IMR-90 (cell line): ENCODE data around the gene BMPER. TPM values are rescaled to one million over a fixed set of nuclear protein-coding genes. Genes with fewer than 3 reads are reported as not detected.

Source experiments
- ATAC-seq: fragments of 200-7000 bp; cut with Tn5 transposase; 2 replicates; pipeline ENCODE4 v1.9.1; 2020; ENCODE audit warnings: low read depth, mild to moderate bottlenecking, moderate library complexity
- BruUV-seq: library from RNA; stranded (reverse); fragments of 400-500 nt; replicated peaks from 2 replicates; lab custom pipeline; 2021; lab: Mats Ljungman, UMichigan
- CTCF ChIA-PET: fragments of 300-600 bp; formaldehyde crosslinking; extraction: SDS; loops from one replicate; lab custom pipeline; 2021; ENCODE audit warnings: antibody characterized with exemption; lab: Yijun Ruan, JAX
- POLR2A ChIA-PET: fragments of 300-600 bp; sonication (Branson Sonifier 250); formaldehyde crosslinking; loops from one replicate; lab custom pipeline; 2022; ENCODE audit warnings: antibody characterized with exemption; ENCODE audit not compliant: unreplicated experiment; lab: Charles Lee
- DNase-seq: peaks from one replicate; pipeline ENCODE4 v3.0.0; 2013
- H2AFZ ChIP-seq: replicated peaks from 2 replicates; pipeline ENCODE3; 2013; ENCODE audit warnings: low read length, mild to moderate bottlenecking; ENCODE audit not compliant: poor library complexity
- H2AK5ac ChIP-seq: 2 replicates; pipeline ENCODE4 v1.6.1; 2013; ENCODE audit warnings: low read depth, low read length, inconsistent platforms
- H2AK9ac ChIP-seq: replicated peaks from 2 replicates; pipeline ENCODE3; 2013; ENCODE audit warnings: mild to moderate bottlenecking, low read depth, low read length, moderate library complexity; ENCODE audit not compliant: poor library complexity
- H2BK120ac ChIP-seq: 2 replicates; pipeline ENCODE4 v1.6.1; 2013; ENCODE audit warnings: low read depth, low read length, inconsistent platforms
- H2BK15ac ChIP-seq: 3 replicates; pipeline ENCODE4 v1.6.1; 2013; ENCODE audit warnings: low read depth, low read length, inconsistent platforms
- H2BK20ac ChIP-seq: 2 replicates; pipeline ENCODE4 v1.6.1; 2013; ENCODE audit warnings: low read depth, mild to moderate bottlenecking, inconsistent platforms, low read length, moderate library complexity
- H2BK5ac ChIP-seq: 2 replicates; pipeline ENCODE4 v1.6.1; 2013; ENCODE audit warnings: mild to moderate bottlenecking, low read depth, low read length, inconsistent platforms; ENCODE audit not compliant: poor library complexity, severe bottlenecking
- H3K14ac ChIP-seq: replicated peaks from 2 replicates; pipeline ENCODE4 v1.6.1; 2013; ENCODE audit warnings: low read depth, low read length, inconsistent platforms
- H3K18ac ChIP-seq: 2 replicates; pipeline ENCODE4 v1.6.1; 2013; ENCODE audit warnings: low read depth, low read length, control low read depth
- H3K23ac ChIP-seq: 2 replicates; pipeline ENCODE4 v1.6.1; 2013; ENCODE audit warnings: low read depth, low read length, inconsistent platforms
- H3K27ac ChIP-seq: 2 replicates; pipeline ENCODE4 v1.5.1; 2013; ENCODE audit warnings: mild to moderate bottlenecking, control low read depth, low read length; ENCODE audit not compliant: insufficient read depth
- H3K27me3 ChIP-seq: 2 replicates; pipeline ENCODE4 v1.6.1; 2013; ENCODE audit warnings: low read length; ENCODE audit not compliant: control insufficient read depth, insufficient read depth
- H3K36me3 ChIP-seq: 2 replicates; pipeline ENCODE4 v1.6.1; 2013; ENCODE audit warnings: low read length, mixed read lengths; ENCODE audit not compliant: control insufficient read depth, insufficient read depth
- H3K4ac ChIP-seq: 2 replicates; pipeline ENCODE4 v1.6.1; 2013; ENCODE audit warnings: low read depth, low read length, inconsistent platforms
- H3K4me1 ChIP-seq: 2 replicates; pipeline ENCODE4 v1.6.1; 2013; ENCODE audit warnings: low read length, mixed read lengths; ENCODE audit not compliant: control insufficient read depth, insufficient read depth
- H3K4me2 ChIP-seq: 2 replicates; pipeline ENCODE4 v1.6.1; 2013; ENCODE audit warnings: low read depth, mild to moderate bottlenecking, control low read depth, low read length, moderate library complexity
- H3K4me3 ChIP-seq: 2 replicates; pipeline ENCODE4 v1.5.1; 2013; ENCODE audit warnings: low read depth, mild to moderate bottlenecking, control low read depth, low read length, moderate library complexity; ENCODE audit not compliant: insufficient read depth
- H3K56ac ChIP-seq: 2 replicates; pipeline ENCODE4 v1.6.1; 2013; ENCODE audit warnings: low read length, inconsistent platforms; ENCODE audit not compliant: insufficient read depth; ENCODE audit errors: extremely low read depth
- H3K79me1 ChIP-seq, 2 experiments: 2 replicates each; pipeline ENCODE4 v1.6.1; 2013; ENCODE audit warnings: low read length in 2 of 2, inconsistent platforms in 1 of 2, low read depth in 1 of 2
- H3K9ac ChIP-seq: 2 replicates; pipeline ENCODE4 v1.6.1; 2013; ENCODE audit warnings: low read depth, low read length, control low read depth
- H3K9me1 ChIP-seq: 2 replicates; pipeline ENCODE4 v1.6.1; 2013; ENCODE audit warnings: low read length, inconsistent platforms; ENCODE audit not compliant: insufficient read depth
- H3K9me3 ChIP-seq: 2 replicates; pipeline ENCODE4 v1.6.1; 2013; ENCODE audit warnings: low read length; ENCODE audit not compliant: control insufficient read depth, insufficient read depth
- H4K20me1 ChIP-seq: 2 replicates; pipeline ENCODE4 v1.6.1; 2013; ENCODE audit warnings: low read length, inconsistent platforms; ENCODE audit not compliant: insufficient read depth
- H4K5ac ChIP-seq: 2 replicates; pipeline ENCODE4 v1.6.1; 2013; ENCODE audit warnings: mild to moderate bottlenecking, low read depth, low read length, control low read depth
- H4K8ac ChIP-seq, 2 experiments: 2 replicates each; pipeline ENCODE4 v1.6.1; 2013; ENCODE audit warnings: low read depth in 2 of 2, low read length in 2 of 2, control low read depth in 1 of 2, inconsistent platforms in 1 of 2
- H4K91ac ChIP-seq: 2 replicates; pipeline ENCODE4 v1.6.1; 2013; ENCODE audit warnings: low read depth, low read length, inconsistent platforms; ENCODE audit not compliant: insufficient read depth
- BHLHE40 ChIP-seq: fragments of 150-350 bp; IDR thresholded peaks from 2 replicates; pipeline ENCODE4 v1.6.1; 2016; ENCODE audit warnings: mild to moderate bottlenecking, low read depth, low read length
- CEBPB ChIP-seq: IDR thresholded peaks from 2 replicates; pipeline ENCODE4 v1.6.1; 2012; ENCODE audit warnings: low read depth, low read length, improper control_type of control experiment
- CHD1 ChIP-seq: IDR thresholded peaks from 2 replicates; pipeline ENCODE4 v1.6.1; 2012; ENCODE audit warnings: low read depth, low read length, improper control_type of control experiment
- ELK1 ChIP-seq: fragments of 150-350 bp; IDR thresholded peaks from 2 replicates; pipeline ENCODE4 v1.6.1; 2016; ENCODE audit warnings: low read depth, mild to moderate bottlenecking, low read length, moderate library complexity, borderline replicate concordance
- FOS ChIP-seq: fragments of 150-350 bp; IDR thresholded peaks from 2 replicates; pipeline ENCODE4 v1.6.1; 2016; ENCODE audit warnings: low read depth, low read length
- MAFK ChIP-seq: IDR thresholded peaks from 2 replicates; pipeline ENCODE4 v1.6.1; 2012; ENCODE audit warnings: low read depth, low read length, improper control_type of control experiment
- MAZ ChIP-seq: IDR thresholded peaks from 2 replicates; pipeline ENCODE4 v1.6.1; 2012; ENCODE audit warnings: low read depth, mild to moderate bottlenecking, low read length, improper control_type of control experiment, moderate library complexity, borderline replicate concordance
- MXI1 ChIP-seq: IDR thresholded peaks from 2 replicates; pipeline ENCODE4 v1.6.1; 2012; ENCODE audit warnings: low read depth, mild to moderate bottlenecking, low read length, moderate library complexity, borderline replicate concordance
- NFE2L2 ChIP-seq: fragments of 150-350 bp; IDR thresholded peaks from 2 replicates; pipeline ENCODE4 v1.6.1; 2016; ENCODE audit warnings: low read depth, mild to moderate bottlenecking, low read length
- POLR2A ChIP-seq: IDR thresholded peaks from 2 replicates; pipeline ENCODE4 v1.6.1; 2012; ENCODE audit warnings: mild to moderate bottlenecking, low read depth, low read length
- RAD21 ChIP-seq: IDR thresholded peaks from 2 replicates; pipeline ENCODE4 v1.6.1; 2012; ENCODE audit warnings: low read length, improper control_type of control experiment
- RCOR1 ChIP-seq: IDR thresholded peaks from 2 replicates; pipeline ENCODE4 v1.6.1; 2012; ENCODE audit warnings: mild to moderate bottlenecking, low read length, improper control_type of control experiment; ENCODE audit not compliant: insufficient replicate concordance
- RFX5 ChIP-seq: IDR thresholded peaks from 2 replicates; pipeline ENCODE4 v1.8.0; 2012; ENCODE audit warnings: low read depth, mild to moderate bottlenecking, low read length, moderate library complexity
- SMC3 ChIP-seq: fragments of 150-350 bp; IDR thresholded peaks from 2 replicates; pipeline ENCODE4 v1.6.1; 2016; ENCODE audit warnings: low read depth, mild to moderate bottlenecking, antibody characterized with exemption, low read length, moderate library complexity
- USF2 ChIP-seq: fragments of 150-350 bp; IDR thresholded peaks from 2 replicates; pipeline ENCODE4 v1.6.1; 2017; ENCODE audit warnings: mild to moderate bottlenecking, antibody characterized with exemption, low read length, low read depth
- WGBS, 2 experiments: methylation state at CpG; one replicate each; pipeline versions ENCODE4 v1.1.5 to v1.1.7; 2013; ENCODE audit warnings: missing lambda C conversion rate in 2 of 2; ENCODE audit not compliant: insufficient read length in 1 of 2; ENCODE audit errors: extremely low coverage in 2 of 2; 5-methylcytosine and 5-hydroxymethylcytosine counted together
- dilution Hi-C: fragments of 300-500 bp; cut with HindIII; formaldehyde crosslinking; loops from one replicate; pipeline ENCODE4 v1.14.3; 2018; ENCODE audit warnings: low sequenced_read_pairs; ENCODE audit not compliant: unreplicated experiment
- in situ Hi-C: fragments of 300-500 bp; cut with MboI; formaldehyde crosslinking; loops from 3 replicates; pipeline ENCODE4 v1.14.3; 2019; ENCODE audit warnings: low sequenced_read_pairs, inconsistent platforms, mixed read lengths
- intact Hi-C: fragments of 100-400 bp; cut with micrococcal nuclease; formaldehyde crosslinking; loops from 2 replicates; pipeline ENCODE4 v1.10.0; 2022
- polyA plus RNA-seq, 3 experiments: library from polyadenylated mRNA; depleted of rRNA; stranded (reverse); fragments of >200 nt; gene quantifications; 2 replicates each; pipeline ENCODE4 v1.2.3, GENCODE V29; 2012; ENCODE audit warnings: low replicate concordance in 1 of 3
- total RNA-seq: library from RNA; depleted of rRNA; stranded (reverse); fragments of >200 nt; gene quantifications from 2 replicates; pipeline ENCODE4 v1.2.3, GENCODE V29; 2012

BMPER gene
- total and polyA plus RNA-seq, 2 of the 4 experiments (the other 2 are of a cell fraction), result 6.2 to 7.9 TPM

- no peak overlapping the region for H2AK9ac ChIP-seq
- no peak overlapping the region for H3K14ac ChIP-seq
- no peak overlapping the region for H3K9ac ChIP-seq
- H2BK120ac ChIP-seq, result no peak overlapping the region
- H4K20me1 ChIP-seq, result no peaks in the 10 kb centered on the region
- no peaks in the 10 kb centered on the region for H3K27me3 ChIP-seq
- no peak overlapping the region for H4K91ac ChIP-seq
- H3K4me1 ChIP-seq, result peaks cover 7% of the 10 kb centered on the region
- CTCF ChIA-PET, result interaction anchor here (1.9 kb wide), 1 partner anchor 17 kb away, joined by 7 read pairs; no protein-coding TSS in a partner anchor
- dilution Hi-C loops, result no loop called here
- H2BK5ac ChIP-seq, result no peak overlapping the region
- no peak overlapping the region for H3K4me2 ChIP-seq
- no peak overlapping the region for H3K27ac ChIP-seq
- no peak overlapping the region for H4K5ac ChIP-seq
- TF ChIP-seq FOS, result no peak
- TF ChIP-seq RCOR1, result no peak
- no peak for TF ChIP-seq MAZ
- TF ChIP-seq ELK1, result no peak
- no peak for TF ChIP-seq MXI1
- TF ChIP-seq USF2, result no peak
- no peak for TF ChIP-seq RFX5
- TF ChIP-seq NFE2L2, result no peak
- no peak for TF ChIP-seq RAD21
- TF ChIP-seq MAFK, result no peak
- TF ChIP-seq BHLHE40, result no peak
- TF ChIP-seq SMC3, result no peak
- TF ChIP-seq POLR2A, result no peak
- no peak for TF ChIP-seq CHD1
- no peak for TF ChIP-seq CEBPB
- H2BK15ac ChIP-seq, result no peak overlapping the region
- no peak overlapping the region for H3K56ac ChIP-seq
- ATAC-seq (no peak), DNase-seq (no peak)
- H4K8ac ChIP-seq, result 0 out of 4 replicates have a peak overlapping the region, but pooled peaks of 1 of the 2 experiments have one; percentile 10
- no peak overlapping the region for H2AK5ac ChIP-seq
- H3K9me1 ChIP-seq, result peaks cover 8% of the 10 kb centered on the region; the same call in 1 of the 2 replicates
- H3K18ac ChIP-seq, result no peak overlapping the region
- intact Hi-C loops, result no loop called here
- H2BK20ac ChIP-seq, result no peak overlapping the region
- H3K36me3 ChIP-seq, result no peaks in the 10 kb centered on the region
- BruUV-seq, result no TSS peak
- H2AFZ ChIP-seq, result no peak overlapping the region
- POLR2A ChIA-PET, result no interaction called here
- H3K79me1 ChIP-seq, result no peaks in the 10 kb centered on the region
- H3K9me3 ChIP-seq, result no peaks in the 10 kb centered on the region
- no peak overlapping the region for H3K4me3 ChIP-seq
- no peak overlapping the region for H3K4ac ChIP-seq
- WGBS, 2 experiments, result 94% methylated on average over 2 of the region's 5 CpGs; no CpG with 5 or more reads in 1 of the 2 experiments
- H3K23ac ChIP-seq, result no peak overlapping the region
- in situ Hi-C loops, result no loop called here
Observed at GRCh38 chr7:33950047-33950714, 44.8 kb downstream of the BMPER start.
